Measurements from ENCODE around the gene GPAT2.
A peak's percentile ranks its signal among the peaks of the same experiment; 100 is the strongest.
"Not testable (repeated sequence)": the region's sequence is repeated elsewhere in the genome, so short reads cannot be mapped to it uniquely, and the experiment has no call there.

The GPAT2 gene

GRCh38 chr2:96064047-96064675 is 29.4 kb upstream of the GPAT2 start:
- not testable (repeated sequence) for DNase-seq

GRCh38 chr2:96063116-96063899 is 28.6 kb upstream of the GPAT2 start:
- not testable (repeated sequence) for DNase-seq

- not testable (repeated sequence) for DNase-seq
Measured at GRCh38 chr2:96062483-96062882, 27.8 kb upstream of the GPAT2 start.

- DNase-seq = not testable (repeated sequence)
Measured at GRCh38 chr2:96061901-96062300, 27.2 kb upstream of the GPAT2 start.

- DNase-seq = not testable (repeated sequence)
Measured at GRCh38 chr2:96061197-96061817, 26.6 kb upstream of the GPAT2 start.

- not testable (repeated sequence) for DNase-seq
Measured at GRCh38 chr2:96060325-96060724, 25.6 kb upstream of the GPAT2 start.

- not testable (repeated sequence) for DNase-seq
Measured at GRCh38 chr2:96059443-96059842, 24.7 kb upstream of the GPAT2 start.

- not testable (repeated sequence) for DNase-seq
Measured at GRCh38 chr2:96055830-96056229, 21.1 kb upstream of the GPAT2 start.

GRCh38 chr2:96054537-96054936 is 19.8 kb upstream of the GPAT2 start:
- not testable (repeated sequence) for DNase-seq

GRCh38 chr2:96053385-96053784 is 18.7 kb upstream of the GPAT2 start:
- not testable (repeated sequence) for DNase-seq

- not testable (repeated sequence) for DNase-seq
Measured at GRCh38 chr2:96052632-96053031, 17.9 kb upstream of the GPAT2 start.

GRCh38 chr2:96049917-96050262 is 15.2 kb upstream of the GPAT2 start:
- not testable (repeated sequence) for DNase-seq

- not testable (repeated sequence) for DNase-seq
Measured at GRCh38 chr2:96049049-96049916, 14.6 kb upstream of the GPAT2 start.

- DNase-seq = not testable (repeated sequence)
Measured at GRCh38 chr2:96035554-96035953, 838 bp upstream of the GPAT2 start.

- DNase-seq = not testable (repeated sequence)
Measured at GRCh38 chr2:96033997-96034396, 719 bp downstream of the GPAT2 start.

- DNase-seq = not testable (repeated sequence)
Measured at GRCh38 chr2:96027725-96028325, 6.9 kb downstream of the GPAT2 start.

- DNase-seq = not testable (repeated sequence)
Measured at GRCh38 chr2:96025755-96026154, 9.0 kb downstream of the GPAT2 start.

- DNase-seq = no peak
Measured at GRCh38 chr2:96025194-96025492, 9.6 kb downstream of the GPAT2 start.

GRCh38 chr2:96024336-96025193 is 10.2 kb downstream of the GPAT2 start:
- DNase-seq = no peak

- not testable (repeated sequence) for DNase-seq
Measured at GRCh38 chr2:96023701-96024100, 11.0 kb downstream of the GPAT2 start.

- DNase-seq = peak; percentile 73 to 75
Measured at GRCh38 chr2:96022701-96023447, 11.8 kb downstream of the GPAT2 start.
